HG03571 (cell line): Measurements from ENCODE around the gene CSHL1.
"Not testable (repeated sequence)": the region's sequence is repeated elsewhere in the genome, so short reads cannot be mapped to it uniquely, and the experiment has no call there.

Source experiments
- ATAC-seq: cut with Tn5 transposase; IDR thresholded peaks from one replicate; pipeline ENCODE4 v1.9.1; 2021; ENCODE audit not compliant: unreplicated experiment

The CSHL1 gene

DNA sequence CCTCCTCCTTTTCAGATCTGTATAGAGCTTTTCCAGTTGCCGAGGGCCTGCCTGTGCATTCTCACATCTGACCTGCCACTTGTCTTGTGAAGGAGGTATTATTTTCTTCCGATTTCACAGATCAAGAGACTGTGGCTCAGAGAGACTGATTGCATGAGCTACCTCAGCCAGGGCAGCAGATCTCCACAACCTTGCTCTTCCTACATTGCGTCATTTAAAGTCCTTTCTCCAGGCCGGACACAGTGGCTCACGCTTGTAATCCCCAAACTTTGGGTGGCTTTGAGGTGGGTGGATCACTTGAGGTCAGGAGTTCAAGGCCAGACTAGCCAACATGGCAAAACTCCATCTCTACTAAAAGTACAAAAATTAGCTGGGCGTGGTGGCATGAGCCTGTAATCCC lies 9.0 kb upstream of the CSHL1 start:
- ATAC-seq: not testable (repeated sequence)

DNA sequence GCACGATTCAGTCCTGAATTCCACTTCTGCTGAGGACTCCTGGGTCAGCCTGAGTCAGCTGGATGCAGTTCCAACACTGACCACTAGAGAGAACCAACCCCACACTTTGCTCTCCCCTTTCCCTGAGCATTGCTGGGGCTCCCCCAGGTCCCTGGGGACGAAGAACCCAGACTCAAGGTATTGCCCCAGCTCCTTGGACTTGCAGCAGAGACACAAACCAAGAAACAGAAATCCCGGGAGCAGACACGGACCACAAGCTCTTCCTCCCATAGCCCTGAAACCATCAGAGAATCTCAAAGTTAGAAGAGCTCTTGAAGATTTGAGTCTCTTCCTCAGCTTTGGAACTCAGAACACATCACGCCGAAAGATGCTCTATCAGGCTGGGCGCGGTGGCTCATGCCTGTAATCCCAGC lies 8.3 kb upstream of the CSHL1 start:
- ATAC-seq: no peak

DNA sequence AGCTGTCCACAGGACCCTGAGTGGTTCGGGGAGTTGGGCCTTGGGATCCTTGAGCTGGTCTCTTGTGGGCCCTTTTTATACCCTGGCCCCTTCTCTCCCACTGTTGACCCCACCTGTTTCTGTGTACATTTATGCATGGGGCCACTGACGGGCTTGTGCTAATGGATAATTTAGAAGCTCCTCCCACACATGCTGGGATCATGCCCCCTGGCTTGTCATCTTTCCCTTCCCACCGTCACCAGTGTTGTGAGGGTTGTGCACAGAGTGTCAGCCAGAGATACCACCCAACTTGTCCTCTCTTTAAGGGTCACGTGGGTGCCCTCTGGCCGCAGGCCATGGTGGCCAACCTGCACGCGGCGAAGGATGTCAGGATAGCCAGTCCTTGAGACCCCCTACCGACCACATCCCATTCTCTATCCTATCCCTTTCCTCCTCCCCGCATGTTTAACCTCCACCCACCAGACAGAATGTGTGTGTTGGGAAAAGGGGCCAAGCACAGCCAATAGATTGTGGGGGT lies 7.8 kb upstream of the CSHL1 start, which contains the start of gene GH1:
TSS of gene GH1 (minus strand) at position 51 of the 517 bp plus-strand sequence. CDS start 63 bp downstream, outside the sequence.
- not testable (repeated sequence) for ATAC-seq

DNA sequence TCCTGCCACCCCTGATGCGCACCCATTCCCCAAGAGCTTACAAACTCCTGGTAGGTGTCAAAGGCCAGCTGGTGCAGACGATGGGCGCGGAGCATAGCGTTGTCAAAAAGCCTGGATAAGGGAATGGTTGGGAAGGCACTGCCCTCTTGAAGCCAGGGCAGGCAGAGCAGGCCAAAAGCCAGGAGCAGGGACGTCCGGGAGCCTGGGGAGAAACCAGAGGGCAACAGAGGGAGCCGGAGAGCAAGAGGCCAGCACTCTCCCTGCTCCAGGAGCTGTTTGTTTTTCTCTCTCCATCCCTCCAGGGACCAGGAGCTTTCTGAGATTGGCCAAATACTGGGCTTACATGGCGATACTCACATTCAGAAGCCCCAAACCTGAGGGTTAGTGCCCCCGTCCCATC lies 7.2 kb upstream of the CSHL1 start:
- ATAC-seq: no peak

DNA sequence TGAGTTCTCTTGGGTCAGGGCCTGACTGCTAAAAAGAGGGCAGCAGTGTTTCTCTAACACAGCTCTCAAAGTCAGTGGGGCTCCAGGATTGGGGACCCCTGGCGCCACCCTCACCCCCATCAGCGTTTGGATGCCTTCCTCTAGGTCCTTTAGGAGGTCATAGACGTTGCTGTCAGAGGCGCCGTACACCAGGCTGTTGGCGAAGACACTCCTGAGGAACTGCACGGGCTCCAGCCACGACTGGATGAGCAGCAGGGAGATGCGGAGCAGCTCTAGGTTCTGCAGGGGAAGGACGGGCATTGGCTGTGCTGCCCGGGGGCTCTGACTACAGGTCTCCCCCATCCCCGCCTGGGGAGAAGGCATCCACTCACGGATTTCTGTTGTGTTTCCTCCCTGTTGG lies 6.6 kb upstream of the CSHL1 start:
- ATAC-seq: no peak

DNA sequence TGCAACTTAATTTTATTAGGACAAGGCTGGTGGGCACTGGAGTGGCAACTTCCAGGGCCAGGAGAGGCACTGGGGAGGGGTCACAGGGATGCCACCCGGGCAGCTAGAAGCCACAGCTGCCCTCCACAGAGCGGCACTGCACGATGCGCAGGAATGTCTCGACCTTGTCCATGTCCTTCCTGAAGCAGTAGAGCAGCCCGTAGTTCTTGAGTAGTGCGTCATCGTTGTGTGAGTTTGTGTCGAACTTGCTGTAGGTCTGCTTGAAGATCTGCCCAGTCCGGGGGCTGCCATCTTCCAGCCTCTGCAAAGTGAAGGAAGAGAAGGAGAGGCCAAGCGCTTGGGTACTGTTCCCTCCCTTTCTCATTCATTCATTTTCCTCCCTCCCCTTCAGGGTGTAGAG lies 6.1 kb upstream of the CSHL1 start:
- ATAC-seq: not testable (repeated sequence)

DNA sequence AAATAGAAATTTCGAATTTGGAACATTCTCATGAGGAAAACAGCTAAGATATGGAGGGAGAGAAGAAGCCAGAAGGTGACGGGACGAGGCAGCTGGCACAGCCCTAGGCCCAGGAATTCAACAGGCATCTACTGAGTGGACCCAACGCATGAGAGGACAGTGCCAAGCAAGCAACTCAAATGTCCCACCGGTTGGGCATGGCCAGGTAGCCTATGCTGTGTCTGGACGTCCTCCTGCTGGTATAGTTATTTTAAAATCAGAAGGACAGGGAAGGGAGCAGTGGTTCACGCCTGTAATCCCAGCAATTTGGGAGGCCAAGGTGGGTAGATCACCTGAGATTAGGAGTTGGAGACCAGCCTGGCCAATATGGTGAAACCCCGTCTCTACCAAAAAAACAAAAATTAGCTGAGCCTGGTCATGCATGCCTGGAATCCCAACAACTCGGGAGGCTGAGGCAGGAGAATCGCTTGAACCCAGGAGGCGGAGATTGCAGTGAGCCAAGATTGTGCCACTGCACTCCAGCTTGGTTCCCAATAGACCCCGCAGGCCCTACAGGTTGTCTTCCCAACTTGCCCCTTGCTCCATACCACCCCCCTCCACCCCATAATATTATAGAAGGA lies 5.6 kb upstream of the CSHL1 start:
- ATAC-seq: no peak

DNA sequence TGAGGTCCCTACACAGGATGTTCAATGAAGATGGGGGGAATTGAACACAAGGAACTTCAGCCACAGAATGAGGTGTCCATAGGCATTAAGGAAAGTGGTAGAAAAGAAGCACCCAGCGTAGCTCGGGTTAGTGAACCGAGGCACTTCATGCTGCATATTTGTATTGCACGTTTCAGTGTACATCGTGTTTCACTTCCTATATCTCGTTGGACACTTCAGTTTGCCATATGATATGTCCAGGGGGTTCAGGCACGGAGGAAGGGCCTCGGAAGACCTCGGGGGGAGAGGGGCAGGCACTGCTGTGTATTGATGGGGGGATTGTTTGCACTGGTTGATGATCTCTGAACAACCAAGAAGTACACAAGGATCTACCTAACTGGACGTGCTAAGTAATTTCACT lies 4.7 kb upstream of the CSHL1 start:
- not testable (repeated sequence) for ATAC-seq

DNA sequence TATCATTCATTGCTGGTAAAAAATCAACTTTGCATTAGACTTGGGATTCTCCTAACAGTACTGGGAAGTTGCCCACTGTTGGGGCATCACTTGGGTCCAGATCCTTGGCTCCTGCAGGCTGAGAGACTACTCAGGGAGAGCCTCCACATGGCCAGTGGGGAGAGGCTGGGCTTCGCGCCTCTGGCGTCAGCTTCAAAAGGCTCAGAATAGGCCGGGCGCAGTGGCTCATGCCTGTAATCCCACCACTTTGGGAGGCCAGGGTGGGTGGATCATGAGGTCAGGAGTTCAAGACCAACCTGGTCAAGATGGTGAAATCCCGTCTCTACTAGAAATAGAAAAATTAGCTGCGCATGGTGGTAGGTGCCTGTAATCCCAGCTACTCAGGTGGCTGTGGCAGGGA lies 3.4 kb upstream of the CSHL1 start:
- no peak for ATAC-seq

DNA sequence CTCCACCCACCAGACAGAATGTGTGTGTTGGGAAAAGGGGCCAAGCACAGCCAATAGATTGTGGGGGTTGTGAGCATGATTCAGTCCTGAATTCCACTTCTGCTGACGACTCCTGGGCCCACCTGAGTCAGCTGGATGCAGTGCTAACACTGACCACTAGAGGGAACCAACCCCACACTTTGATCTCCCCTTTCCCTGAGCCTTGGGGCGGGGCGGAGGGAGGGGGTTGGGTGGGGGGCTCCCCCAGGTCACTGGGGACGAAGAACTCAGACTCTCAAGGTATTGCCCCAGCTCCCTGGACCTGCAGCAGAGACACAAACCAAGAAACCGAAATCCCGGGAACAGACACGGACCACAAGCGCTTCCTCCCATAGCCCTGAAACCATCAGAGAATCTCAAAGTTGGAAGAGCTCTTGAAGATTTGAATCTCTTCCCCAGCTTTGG lies 621 bp upstream of the CSHL1 start:
- ATAC-seq: no peak

DNA sequence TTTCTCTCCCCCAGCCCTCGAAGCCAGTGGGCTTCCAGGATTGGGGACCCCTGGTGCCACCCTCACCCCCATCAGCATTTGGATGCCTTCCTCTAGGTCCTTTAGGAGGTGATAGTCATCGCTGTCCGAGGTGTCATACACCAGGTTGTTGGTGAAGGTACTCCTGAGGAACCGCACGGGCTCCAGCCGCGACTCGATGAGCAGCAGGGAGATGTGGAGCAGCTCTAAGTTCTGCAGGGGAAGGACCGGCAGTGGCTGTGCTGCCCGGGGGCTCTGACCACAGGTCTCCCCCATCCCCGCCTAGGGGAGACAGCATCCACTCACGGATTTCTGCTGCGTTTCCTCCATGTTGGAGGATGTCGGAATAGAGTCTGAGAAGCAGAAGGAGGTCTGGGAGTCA lies 962 bp downstream of the CSHL1 start:
- ATAC-seq: no peak

DNA sequence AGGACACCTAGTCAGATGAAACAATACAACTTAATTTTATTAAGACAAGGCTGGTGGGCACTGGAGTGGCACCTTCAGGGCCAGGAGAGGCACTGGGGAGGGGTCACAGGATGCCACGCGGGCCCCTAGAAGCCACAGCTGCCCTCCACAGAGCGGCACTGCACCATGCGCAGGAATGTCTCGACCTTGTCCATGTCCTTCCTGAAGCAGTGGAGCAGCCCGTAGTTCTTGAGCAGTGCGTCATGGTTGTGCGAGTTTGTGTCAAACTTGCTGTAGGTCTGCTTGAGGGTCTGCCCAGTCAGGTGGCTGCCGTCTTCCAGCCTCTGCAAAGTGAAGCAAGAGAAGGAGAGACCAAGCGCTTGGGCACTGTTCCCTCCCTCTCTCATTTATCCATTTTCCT lies 1.5 kb downstream of the CSHL1 start:
- not testable (repeated sequence) for ATAC-seq

DNA sequence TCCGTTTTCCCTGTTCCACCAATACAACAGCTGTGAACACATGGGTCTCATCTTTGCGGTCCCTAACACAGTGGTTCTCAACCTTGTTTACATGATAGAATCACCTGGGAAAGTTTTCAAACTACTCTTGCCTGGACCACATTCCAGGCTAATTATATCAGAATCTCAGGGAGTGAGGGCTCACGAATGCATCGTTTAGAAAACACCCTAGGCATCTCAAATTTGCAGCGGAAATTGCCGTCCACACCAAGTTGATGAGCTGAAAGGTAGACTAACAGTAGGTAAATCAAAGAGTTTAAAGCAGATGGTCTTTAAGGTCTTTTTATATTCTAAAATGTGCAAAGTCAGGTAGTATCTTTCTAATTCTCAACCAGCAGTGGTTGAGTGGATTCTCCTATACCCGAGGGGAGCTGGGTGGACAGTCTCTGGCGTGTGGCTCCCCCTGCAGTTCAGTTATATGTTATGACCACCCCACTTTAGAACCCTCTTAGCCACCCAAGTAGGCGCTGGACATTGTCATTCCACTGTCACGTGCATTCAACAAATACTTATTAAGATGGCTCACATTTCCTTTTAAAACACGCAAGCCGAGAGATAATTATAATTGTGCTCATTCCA lies 3.8 kb downstream of the CSHL1 start:
- not testable (repeated sequence) for ATAC-seq

DNA sequence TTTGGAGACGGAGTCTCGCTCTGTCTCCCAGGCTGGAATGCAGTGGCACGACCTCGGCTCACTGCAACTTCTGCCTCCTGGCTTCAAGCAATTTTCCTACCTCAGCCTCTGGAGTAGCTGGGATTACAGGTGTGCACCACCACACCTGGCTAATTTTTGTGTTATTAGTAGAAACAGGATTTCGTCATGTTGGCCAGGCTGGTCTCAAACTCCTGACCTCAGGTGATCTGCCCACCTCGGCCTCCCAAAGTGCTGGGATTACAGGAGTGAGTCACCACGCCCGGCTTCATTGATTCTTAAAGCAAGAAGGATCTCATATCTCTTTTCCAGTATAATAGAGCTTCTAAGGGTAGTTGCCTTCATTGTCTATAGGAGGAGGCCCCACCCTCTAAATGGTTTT lies 6.3 kb downstream of the CSHL1 start:
- ATAC-seq: not testable (repeated sequence)

DNA sequence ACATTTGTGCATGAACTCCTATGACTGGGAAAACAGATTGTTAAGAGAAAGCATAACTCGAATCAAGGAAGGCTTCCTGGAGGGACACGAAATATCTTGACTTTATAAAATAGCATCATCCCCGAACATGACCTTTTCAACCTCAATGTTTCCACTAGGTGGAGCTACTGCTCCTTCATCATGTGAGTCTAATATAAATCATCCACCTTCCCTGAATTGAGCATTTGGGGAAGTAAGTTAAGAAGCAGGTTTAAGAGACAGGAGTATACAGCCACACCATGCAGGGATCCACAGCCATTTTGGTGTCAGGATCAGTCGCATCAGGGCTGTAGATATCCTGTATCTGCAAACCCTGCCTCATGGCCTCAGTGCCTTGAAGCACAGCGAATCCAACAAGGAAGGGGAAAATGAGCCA lies 7.3 kb downstream of the CSHL1 start:
- ATAC-seq: not testable (repeated sequence)

DNA sequence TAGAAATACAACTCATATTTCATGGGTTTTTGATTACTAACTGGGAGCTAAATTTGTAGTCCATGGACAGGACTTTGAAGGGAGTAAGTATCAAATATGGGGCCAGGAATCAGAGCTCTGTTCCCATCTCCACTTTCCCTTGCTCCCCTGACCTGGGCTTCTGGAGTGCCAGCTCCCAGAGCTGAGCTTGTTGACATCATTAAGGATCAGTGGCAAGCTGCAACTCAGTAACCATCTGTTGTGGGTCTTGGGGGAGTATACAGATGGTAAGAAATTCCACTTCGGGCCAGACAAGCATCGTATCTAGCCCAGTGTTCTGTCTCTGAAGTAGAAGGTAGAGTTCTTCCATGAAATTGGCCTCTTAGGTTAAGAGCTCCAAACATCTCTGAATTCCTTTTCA lies 9.1 kb downstream of the CSHL1 start:
- not testable (repeated sequence) for ATAC-seq

DNA sequence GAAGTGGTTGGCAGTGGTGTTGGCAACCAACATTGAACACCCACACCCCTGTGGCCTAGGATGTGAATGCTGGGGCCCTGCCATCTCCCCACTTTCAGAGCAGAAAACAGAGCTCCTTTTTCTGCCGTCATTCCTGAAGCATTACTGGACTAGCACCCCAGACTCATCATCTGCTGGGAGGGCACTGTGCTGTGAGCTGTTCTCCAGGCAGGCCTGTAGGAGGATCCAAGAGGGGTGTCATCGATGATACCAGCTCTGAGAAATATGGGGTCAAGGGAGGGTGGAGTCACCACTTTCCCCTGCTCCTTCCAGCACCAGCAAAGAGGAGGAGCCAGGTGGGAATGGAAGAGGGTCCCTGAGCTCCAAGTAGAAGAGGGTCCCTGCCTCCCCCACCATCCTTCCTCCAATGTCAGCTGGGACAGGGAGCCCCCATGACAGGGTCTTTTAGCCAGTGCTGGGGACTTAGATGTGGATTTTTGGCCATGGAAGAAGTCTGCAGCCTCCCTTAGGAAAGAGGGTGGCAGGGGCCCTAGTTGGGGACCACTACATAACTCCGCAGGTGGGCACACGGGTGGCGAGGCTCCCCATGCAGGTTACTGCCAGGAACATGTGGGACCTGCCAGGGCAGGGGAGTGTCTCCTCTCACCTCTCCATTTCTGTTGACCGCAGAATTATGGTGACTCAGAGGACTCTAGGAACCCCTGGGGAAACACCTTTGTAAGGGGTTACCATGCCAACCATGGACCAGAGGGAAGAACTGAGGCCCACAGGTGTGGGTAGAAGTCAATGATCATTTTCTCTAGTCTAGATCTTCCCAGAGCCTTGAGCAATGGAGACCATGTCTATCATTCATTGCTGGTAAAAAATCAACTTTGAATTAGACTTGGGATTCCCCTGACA lies 11.9 kb downstream of the CSHL1 start:
- not testable (repeated sequence) for ATAC-seq

DNA sequence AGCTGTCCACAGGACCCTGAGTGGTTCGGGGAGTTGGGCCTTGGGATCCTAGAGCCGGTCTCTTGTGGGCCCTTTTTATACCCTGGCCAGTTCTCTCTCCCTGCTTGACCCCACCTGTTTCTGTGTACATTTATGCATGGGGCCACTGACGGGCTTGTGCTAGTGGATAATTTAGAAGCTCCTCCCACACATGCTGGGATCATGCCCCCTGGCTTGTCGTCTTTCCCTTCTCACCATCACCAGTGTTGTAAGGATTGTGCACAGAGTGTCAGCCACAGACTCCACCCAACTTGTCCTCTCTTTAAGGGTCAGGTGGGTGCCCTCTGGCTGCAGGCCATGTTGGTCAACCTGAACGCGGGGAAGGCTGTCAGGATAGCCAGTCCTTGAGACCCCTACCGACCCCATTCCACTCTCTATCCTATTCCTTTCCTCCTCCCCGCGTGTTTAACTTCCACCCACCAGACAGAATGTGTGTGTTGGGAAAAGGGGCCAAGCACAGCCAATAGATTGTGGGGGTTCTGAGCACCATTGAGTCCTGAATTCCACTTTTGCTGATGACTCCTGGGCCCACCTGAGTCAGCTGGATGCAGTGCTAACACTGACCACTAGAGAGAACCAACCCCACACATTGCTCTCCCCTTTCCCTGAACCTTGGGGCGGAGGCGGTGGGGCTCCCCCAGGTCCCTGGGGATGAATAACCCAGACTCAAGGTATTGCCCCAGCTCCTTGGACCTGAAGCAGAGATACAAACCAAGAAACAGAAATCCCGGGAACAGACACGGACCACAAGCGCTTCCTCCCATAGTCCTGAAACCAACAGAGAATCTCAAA lies 14.3 kb downstream of the CSHL1 start, which contains the start of gene CSH1:
TSS of gene CSH1 (minus strand) at position 51 of the 831 bp plus-strand sequence. CDS start 63 bp downstream, outside the sequence.
- not testable (repeated sequence) for ATAC-seq

DNA sequence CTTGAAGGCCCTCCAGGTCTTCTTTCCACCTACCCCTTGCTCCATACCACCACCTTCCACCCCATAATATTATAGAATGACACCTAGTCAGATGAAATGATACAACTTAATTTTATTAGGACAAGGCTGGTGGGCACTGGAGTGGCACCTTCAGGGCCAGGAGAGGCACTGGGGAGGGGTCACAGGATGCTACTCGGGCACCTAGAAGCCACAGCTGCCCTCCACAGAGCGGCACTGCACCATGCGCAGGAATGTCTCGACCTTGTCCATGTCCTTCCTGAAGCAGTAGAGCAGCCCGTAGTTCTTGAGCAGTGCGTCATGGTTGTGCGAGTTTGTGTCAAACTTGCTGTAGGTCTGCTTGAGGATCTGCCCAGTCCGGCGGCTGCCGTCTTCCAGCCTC lies 16.2 kb downstream of the CSHL1 start:
- ATAC-seq: not testable (repeated sequence)

DNA sequence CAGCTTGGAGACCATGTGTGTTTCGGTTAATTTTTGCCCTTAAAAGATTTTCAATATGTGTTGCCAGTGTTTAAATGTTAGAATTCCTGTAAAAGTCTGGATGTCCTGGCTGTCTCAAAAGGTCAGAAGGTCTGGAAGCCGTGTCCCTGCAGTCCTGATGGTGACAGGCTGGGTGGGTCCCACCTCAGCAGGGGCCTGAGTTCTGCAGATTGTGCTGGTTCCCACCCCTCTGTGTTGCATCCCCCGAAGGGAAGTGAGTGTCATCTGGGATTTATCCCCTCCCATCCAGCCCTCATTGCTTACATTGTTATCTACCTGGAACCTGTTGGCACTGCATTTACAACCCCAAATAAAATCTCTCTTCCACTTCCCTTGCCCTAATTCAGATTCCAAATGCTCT lies 17.0 kb downstream of the CSHL1 start:
- ATAC-seq: not testable (repeated sequence)
